Testis (tissue), 2 donors: ENCODE measurements around the gene FAM163B.

Source experiments
- CTCF ChIP-seq, 3 experiments: fragments of 450-650 bp in 2 of 3; fragments of 200-600 bp in 1 of 3; sonication (generic) in 1 of 3; IDR thresholded peaks; one replicate each; pipeline ENCODE4 v1.5.1; 2016 to 2019; ENCODE audit warnings: antibody characterized with exemption in 3 of 3, mild to moderate bottlenecking in 2 of 3, moderate library complexity in 1 of 3
- POLR2A ChIP-seq: fragments of 450-650 bp; IDR thresholded peaks from one replicate; pipeline ENCODE4 v1.6.1; 2017; ENCODE audit warnings: antibody characterized with exemption, mild to moderate bottlenecking, moderate library complexity

GRCh38 chr9:133529457-133529856 lies 79.7 kb downstream of the FAM163B start:
- TF ChIP-seq POLR2A (no peak), CTCF (IDR thresholded peaks at IDR 0.05) (no peak)
